BE2C (cell line): Measurements from ENCODE around the gene SMCO2.

Source experiments
- DNase-seq: peaks from one replicate; pipeline ENCODE4 v3.0.0-alpha.2; 2020
- H3K27me3 ChIP-seq: fragments of 250-450 bp; sonication (Bioruptor Pico); 2 replicates; pipeline ENCODE4 v1.5.1; 2020; ENCODE audit warnings: mild to moderate bottlenecking
- H3K36me3 ChIP-seq: fragments of 250-450 bp; sonication (Bioruptor Pico); 2 replicates; pipeline ENCODE4 v1.5.1; 2020; ENCODE audit warnings: mild to moderate bottlenecking
- H3K4me1 ChIP-seq: fragments of 250-450 bp; sonication (Bioruptor Pico); 2 replicates; pipeline ENCODE4 v1.5.1; 2020
- H3K4me3 ChIP-seq: 2 replicates; pipeline ENCODE4 v1.5.1; 2011; ENCODE audit warnings: low read depth, low read length
- H3K9me3 ChIP-seq: fragments of 250-450 bp; sonication (Bioruptor Pico); 2 replicates; pipeline ENCODE4 v1.5.1; 2020
- CTCF ChIP-seq: IDR thresholded peaks from 2 replicates; pipeline ENCODE4 v1.5.1; 2012; ENCODE audit warnings: mild to moderate bottlenecking, low read depth, low read length

Gene SMCO2

GRCh38 chr12:27513155-27513824, 66.8 kb downstream of the SMCO2 start:
- H3K4me1 ChIP-seq = peaks cover 10% of the 10 kb centered on the region
- no peak for DNase-seq
- H3K4me3 ChIP-seq = no peak overlapping the region
- H3K36me3 ChIP-seq = no peaks in the 10 kb centered on the region
- TF ChIP-seq CTCF = no peak
- H3K9me3 ChIP-seq = no peaks in the 10 kb centered on the region
- no peaks in the 10 kb centered on the region for H3K27me3 ChIP-seq

- H3K36me3 ChIP-seq = no peaks in the 10 kb centered on the region
- H3K27me3 ChIP-seq = no peaks in the 10 kb centered on the region
- H3K4me3 ChIP-seq = no peak overlapping the region
- DNase-seq = no peak
- H3K4me1 ChIP-seq = peaks cover 22% of the 10 kb centered on the region
- no peak for TF ChIP-seq CTCF
- H3K9me3 ChIP-seq = no peaks in the 10 kb centered on the region
These were observed 69.1 kb downstream of the SMCO2 start for GRCh38 chr12:27515671-27516070.

GRCh38 chr12:27516625-27517024, 70.1 kb downstream of the SMCO2 start:
- Histone ChIP-seq H3K4me3 (no peak overlapping the region), H3K27me3 (no peaks in the 10 kb centered on the region), H3K4me1 (peaks cover 24% of the 10 kb centered on the region), H3K9me3 (no peaks in the 10 kb centered on the region), H3K36me3 (no peaks in the 10 kb centered on the region)
- TF ChIP-seq CTCF = no peak
- no peak for DNase-seq

GRCh38 chr12:27517546-27517945, 71.0 kb downstream of the SMCO2 start:
- DNase-seq = no peak
- no peak overlapping the region for H3K4me3 ChIP-seq
- TF ChIP-seq CTCF = no peak
- no peaks in the 10 kb centered on the region for H3K27me3 ChIP-seq
- peaks cover 31% of the 10 kb centered on the region for H3K4me1 ChIP-seq
- no peaks in the 10 kb centered on the region for H3K9me3 ChIP-seq
- H3K36me3 ChIP-seq = no peaks in the 10 kb centered on the region

DNA sequence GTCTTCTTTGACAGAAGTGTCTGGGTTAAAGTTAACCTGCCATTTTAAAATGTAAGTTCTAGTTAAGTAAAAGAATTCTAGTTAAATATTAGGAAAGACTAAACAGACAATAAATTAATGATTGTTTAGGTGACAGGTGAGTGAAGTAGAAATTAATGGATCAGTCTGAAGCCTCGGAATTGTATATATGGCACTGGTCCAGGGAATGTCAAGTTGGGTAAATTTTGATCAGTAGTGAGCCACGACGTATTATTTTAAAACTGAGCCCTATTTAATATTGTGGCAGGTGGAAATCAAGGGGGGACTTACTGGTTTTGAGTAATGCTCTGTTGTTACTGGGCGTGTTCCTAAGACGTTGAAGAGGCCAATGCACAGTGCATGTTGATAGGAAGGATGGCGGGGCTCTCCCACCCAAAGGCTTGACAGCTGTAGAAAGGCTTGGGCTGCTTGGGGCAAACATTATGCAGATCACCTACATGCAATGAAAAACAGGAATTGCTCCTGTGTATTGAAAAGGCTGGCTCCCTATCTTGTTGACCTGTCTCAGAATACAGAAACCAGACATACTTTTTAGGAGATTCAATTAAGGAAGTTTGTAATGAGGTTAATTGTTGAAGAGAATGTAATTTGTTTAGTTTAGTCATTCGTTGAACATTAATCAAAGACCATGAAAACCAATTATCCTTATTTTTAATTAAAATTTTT, 71.6 kb downstream of the SMCO2 start:
- no peaks in the 10 kb centered on the region for H3K9me3 ChIP-seq
- no peak for TF ChIP-seq CTCF
- peaks cover 31% of the 10 kb centered on the region for H3K4me1 ChIP-seq
- DNase-seq = peak; percentile 85
- H3K27me3 ChIP-seq = no peaks in the 10 kb centered on the region
- H3K4me3 ChIP-seq = no peak overlapping the region
- no peaks in the 10 kb centered on the region for H3K36me3 ChIP-seq

DNA sequence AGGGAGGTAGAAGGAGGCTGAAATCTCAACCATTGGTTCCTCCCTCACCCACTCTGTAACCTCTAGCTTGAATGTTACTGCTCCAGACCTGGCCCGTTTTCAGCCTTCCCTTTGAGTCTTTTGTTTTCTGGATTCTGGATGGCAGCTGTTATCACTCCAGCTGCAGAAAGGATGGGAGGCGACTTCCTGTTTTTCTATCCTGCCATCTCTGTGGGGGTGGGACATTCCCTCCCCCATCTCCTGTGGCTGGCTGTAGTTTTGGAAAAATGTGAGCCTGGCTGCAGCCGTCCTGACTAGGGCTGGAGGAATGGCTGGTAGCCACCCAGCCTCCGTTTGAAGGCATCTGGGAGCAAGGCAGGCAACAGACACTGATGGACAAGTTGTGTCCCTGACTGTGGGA, 74.5 kb downstream of the SMCO2 start:
- H3K4me1 ChIP-seq = peaks cover 31% of the 10 kb centered on the region
- H3K27me3 ChIP-seq = no peaks in the 10 kb centered on the region
- TF ChIP-seq CTCF = no peak
- no peaks in the 10 kb centered on the region for H3K9me3 ChIP-seq
- DNase-seq = peak; percentile 54
- no peak overlapping the region; the same call in 1 of the 2 replicates for H3K4me3 ChIP-seq
- no peaks in the 10 kb centered on the region for H3K36me3 ChIP-seq
